ENCODE measurements around the gene ABCA7.
"Not testable (repeated sequence)": the region's sequence is repeated elsewhere in the genome, so short reads cannot be mapped to it uniquely, and the experiment has no call there.

ABCA7 gene

DNA sequence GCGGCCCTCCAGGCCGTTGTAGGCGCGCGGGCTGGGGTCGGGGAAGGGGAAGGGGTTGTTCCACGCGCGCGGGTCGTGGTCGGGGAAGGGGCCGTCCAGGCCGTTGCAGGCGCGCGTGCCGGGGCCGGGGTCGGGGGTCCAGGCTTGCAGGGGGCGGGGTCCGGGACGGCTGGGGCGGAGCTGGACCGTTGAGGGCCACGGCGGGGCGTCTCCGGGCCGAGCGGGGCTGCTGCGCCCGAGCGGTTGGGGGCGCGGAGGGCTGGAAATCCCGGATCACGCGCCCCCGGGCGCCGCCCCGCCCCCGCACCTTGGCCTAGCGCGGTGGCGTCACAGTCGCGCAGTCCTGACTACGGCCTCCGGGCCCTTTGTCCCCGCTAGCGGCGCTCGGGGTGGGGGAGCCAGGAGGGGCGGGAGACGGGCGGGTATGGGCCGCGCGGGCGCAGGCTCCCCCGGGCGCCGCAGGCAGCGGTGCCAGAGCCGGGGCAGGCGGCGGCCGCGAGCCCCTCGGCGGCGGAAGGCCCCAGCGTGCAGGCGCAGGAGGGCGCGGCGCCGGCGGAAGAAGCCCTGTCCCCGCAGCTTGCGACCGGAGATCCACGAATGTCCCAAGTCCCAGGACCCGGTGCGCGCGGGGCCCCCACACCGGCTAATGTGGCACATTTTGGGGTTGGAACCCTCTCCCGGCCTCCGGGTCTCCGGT is 64.6 kb downstream of the ABCA7 start:
- peak in 1 of 3 donors; percentile 65 for DNase-seq (ENCODE audit: low read depth in 3 of 3, low spot score in 1 of 3)

DNA sequence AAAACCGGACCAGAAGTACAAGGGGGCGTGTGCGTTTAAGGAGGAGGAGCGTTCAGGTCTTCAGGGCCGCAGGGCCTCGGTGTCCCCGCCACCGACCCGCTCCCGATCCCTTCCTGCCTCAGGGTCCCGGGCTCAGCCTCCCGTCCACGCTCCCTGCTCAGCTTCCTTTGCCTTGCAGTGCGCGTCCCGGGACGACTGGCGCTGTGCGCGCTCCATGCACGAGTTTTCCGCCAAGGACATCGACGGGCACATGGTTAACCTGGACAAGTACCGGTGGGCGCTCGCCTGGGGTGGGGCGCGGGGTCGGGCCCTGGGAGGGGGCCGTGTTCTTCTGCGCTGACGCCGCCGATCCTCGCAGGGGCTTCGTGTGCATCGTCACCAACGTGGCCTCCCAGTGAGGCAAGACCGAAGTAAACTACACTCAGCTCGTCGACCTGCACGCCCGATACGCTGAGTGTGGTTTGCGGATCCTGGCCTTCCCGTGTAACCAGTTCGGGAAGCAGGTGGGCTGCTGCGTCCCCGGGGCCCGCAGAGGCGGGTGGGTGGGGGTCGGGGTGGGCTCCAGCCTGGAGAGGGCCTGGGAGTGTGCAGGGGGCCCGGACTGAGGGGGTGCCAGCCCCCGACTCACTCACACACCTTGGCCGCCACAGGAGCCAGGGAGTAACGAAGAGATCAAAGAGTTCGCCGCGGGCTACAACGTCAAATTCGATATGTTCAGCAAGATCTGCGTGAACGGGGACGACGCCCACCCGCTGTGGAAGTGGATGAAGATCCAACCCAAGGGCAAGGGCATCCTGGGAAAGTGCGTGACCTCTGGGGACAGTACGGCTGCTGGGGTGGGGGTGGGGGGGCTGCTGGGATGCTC is 65.3 kb downstream of the ABCA7 start:
- no peak for DNase-seq (ENCODE audit: low read depth in 3 of 3, low spot score in 1 of 3)

DNA sequence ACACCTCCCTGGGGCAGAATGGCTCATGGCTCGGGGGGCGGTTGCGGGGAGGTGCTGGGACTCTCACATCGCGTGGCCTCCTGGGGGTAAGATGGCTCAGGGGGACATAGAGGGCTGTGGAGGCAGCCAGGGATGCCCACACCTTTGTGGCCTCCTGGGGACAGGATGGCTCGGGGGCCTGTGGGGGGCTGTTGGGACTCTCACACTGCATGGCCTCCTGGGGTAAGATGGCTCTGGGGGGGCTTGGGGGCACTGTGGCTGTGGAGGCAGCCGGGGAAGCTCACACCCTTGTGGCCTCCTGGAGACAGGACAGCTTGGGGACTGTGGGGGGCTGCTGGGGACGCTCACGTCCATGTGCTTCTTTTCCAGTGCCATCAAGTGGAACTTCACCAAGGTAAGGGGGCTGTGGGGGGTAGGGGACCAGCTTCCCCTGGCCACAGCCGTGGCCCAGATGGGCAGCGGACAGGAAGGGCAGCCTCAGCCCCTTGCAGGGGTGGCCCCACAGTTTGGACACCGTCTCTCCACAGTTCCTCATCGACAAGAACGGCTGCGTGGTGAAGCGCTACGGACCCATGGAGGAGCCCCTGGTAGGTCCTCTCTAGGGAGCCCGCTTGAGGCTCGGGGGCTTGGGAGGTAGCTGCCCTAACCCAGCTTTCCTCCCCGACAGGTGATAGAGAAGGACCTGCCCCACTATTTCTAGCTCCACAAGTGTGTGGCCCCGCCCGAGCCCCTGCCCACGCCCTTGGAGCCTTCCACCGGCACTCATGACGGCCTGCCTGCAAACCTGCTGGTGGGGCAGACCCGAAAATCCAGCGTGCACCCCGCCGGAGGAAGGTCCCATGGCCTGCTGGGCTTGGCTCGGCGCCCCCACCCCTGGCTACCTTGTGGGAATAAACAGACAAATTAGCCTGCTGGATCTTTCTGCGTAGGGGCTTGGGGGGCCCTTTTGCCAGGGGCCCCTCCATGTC is 66.2 kb downstream of the ABCA7 start:
- no peak for DNase-seq (ENCODE audit: low read depth in 3 of 3, low spot score in 1 of 3)

DNA sequence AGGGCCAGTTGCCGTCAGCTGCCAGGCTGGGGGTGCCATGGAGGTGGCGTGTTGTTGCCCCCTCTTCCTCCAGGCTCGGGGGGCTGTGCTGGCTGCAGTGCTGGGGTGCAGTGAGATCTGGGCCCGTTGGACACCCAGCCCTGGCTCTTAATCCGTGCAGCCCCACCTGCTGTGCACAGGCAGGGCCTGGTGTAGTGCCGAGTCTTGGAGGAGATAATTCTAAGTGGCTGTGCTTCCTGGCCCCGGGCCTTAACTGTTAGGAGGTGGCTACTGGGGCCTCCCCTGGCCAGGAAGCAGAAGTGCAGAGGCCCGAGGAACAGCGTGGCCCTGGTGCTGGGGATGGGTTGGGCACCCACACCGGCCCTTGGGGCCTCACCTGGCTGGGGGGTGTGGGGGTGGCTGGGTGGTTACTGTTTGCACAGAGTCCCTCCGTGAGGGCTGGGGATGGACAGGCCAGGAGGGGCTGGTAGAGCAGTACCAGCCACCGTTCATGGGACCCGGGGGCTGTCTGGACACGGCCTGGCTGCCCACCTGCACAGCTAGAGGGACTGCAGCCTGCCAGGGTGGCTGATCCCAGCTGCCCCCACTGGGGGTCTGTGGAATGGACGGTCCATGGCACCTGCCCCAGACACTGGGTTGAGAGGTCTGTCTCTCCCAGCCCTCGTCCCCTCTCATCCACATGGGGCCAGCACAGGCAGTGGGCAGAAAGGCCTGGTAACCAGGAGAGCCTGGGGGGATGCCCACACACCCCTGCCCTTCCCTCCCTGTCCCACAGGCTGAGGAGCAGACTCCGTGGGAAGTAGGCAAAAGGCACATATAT is 67.1 kb downstream of the ABCA7 start:
- DNase-seq (ENCODE audit: low read depth in 3 of 3, low spot score in 1 of 3): no peak

DNA sequence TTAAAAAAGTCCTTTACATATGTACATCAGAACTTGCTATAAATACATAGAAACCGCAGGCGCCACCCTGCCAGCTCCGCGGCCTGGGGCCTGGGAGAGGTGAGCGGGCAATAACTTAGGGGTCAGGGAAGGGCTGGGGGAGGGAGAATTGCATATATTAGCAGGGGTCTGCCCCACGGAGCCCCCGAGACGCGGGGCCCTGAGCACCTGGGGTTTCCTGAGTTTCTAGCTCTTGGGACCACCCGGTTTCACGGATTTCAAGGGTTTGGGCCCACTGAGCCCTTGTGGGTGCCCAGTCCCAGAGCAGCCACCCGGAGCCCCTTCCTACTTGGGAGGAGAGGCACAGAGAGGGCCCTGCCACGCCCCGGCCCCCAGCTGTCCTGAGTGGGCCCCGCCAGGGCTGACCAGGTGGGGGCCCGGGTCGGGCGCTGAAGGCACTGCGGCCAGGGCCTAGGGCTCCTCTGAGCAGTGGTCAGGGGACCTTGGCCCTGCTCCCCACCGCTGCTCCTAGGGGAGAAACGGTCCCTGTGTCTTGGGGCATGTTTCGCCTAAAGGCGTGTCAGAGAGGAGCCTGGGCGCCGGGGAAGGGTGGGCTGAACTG is 67.9 kb downstream of the ABCA7 start:
- DNase-seq (ENCODE audit: low read depth in 3 of 3, low spot score in 1 of 3): no peak

DNA sequence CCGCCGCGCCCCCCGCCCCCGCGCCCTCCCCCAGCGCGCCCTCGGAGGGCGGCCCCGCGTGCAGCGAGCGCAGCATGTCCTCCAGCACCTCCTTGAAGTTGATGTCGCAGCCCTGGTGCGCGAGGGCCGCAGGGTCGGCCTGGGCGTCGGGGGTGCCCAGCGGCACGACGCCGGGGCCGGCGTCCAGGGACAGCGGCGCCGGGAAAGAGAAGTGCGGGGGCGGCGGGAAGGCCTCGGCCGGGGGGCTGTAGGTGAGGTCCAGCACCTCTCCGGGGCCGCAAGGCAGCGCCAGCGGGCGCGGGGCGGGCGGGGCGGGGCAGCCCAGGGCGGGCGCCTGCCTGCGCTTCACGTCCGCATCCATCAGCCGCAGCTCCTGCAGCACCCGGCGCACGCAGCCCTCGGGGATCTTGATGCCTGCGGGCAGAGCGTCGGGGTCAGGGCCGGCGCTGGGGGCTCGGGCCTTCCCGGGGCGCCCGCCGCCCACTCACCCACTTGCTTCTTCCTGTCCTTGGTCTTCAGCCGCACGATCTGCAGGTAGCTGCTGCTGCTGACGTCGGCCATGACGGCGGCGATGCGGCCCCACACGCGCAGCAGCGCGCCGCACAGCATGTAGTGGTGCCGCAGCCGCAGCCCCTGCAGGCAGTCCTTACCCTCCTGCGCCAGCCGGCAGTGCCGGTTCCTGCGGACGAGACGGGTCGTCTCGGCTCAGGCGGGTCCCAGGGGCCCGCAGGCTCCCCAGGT is 68.6 kb downstream of the ABCA7 start:
- DNase-seq (ENCODE audit: low read depth in 3 of 3, low spot score in 1 of 3): no peak

DNA sequence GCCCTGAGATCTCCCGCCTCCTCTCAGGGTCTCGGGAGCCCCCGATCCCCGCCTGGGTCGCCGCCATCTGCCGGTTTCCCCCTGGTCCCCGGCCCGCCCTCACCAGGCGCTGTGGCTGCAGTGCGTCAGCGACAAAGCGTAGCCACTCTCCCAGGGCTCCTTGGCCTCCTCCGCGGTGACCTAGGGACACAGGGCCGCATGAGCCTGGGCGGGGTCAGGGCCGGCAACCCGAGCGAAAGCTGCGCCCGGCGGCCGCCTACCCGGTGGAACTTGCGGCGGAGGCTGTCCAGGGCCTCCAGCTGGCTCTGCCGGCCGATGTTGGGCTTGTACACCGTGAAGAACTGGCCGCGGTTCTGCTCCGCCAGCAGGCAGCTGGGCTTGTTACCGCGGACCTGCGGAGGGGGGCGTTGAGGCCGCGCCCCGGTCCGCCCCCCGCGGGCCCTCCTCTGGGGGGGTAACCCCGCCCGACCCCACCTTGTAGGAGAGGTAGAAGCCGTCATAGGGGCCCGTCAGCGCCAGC is 69.2 kb downstream of the ABCA7 start:
- no peak for DNase-seq (ENCODE audit: low read depth in 3 of 3, low spot score in 1 of 3)

DNA sequence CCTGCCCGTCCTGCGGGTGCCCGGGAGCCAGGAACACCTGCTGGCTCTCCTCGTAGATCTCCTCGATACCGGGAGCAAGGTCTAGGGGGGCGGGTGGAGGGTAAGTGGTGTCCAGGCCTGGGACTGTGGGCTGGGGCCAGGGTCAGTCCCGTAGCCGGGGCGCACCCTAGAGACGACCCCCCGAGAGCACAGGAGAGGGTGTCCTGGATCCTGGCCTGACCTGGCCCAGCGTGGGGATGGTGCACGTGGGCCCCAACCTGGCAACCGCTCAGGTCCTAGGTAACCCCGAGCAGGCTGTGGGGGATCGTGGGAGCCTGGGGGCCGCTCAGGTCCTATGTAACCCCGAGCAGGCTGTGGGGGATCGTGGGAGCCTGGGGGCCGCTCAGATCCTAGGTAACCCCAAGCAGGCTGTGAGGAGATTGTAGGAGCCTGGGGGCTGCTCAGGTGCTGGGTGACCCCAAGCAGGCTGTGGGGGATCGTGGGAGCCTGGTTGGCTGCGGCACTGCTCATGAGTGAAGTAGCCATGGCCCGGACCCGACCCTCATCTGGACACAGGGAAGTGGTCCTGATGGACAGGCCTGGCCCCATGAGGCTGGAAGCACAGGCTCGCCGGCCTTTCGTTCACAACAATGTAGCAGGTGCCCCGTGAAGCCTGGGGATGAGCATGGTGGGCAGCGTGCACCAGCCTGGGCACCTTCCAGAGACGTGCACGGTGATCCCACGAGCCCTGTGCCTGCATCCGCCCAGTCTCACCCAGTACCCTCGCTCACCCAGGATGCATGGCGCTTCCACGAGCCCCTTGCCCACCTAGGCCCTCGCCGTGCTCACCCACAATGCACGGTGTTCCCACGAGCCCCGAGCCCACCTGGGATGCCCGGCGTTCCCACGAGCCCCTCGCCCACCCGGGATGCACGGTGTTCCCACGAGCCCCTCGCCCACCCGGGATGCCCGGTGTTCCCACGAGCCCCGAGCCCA is 70.1 kb downstream of the ABCA7 start:
- DNase-seq (ENCODE audit: low read depth in 3 of 3, low spot score in 1 of 3): no peak

DNA sequence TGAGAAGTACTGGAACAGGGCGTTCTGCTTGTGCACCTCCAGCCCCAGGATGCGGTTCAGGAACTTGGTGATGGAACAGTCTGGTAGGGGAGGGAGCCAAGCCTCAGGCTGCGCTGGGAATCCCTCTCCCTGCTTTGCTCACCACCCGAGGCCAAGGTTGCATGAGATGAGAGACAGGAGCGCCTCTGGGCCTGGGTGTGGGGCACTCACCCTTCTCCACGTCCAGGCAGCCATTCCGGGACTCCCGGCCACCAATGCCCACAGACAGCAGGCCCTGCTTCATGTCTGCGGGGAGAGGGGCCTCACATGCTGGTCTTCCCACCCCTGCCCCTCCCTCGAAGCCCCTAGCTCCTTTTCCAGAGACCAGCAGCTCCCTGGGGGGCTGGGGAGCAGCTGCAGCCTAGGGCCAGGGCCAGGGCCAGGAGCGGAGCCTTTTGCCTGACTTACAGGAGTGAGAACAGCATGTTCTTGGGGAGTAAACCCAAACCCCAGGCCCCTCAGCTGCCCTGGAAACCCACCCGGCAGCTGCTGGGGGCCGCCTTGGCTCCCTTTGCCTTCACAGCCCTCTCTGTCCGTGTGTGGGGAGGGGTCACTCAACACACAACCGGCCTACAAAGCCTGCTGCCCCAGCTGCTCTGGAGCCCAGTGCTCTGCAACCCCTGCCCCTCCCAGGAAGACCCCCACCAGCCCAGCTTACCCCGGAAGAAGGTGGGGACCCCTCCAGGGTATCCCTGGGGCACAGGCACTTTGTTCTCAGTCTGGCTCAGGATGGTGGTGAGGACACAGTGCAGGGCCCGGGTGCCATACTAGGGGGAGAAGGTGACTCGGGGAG is 71.1 kb downstream of the ABCA7 start:
- DNase-seq (ENCODE audit: low read depth in 3 of 3, low spot score in 1 of 3): no peak

DNA sequence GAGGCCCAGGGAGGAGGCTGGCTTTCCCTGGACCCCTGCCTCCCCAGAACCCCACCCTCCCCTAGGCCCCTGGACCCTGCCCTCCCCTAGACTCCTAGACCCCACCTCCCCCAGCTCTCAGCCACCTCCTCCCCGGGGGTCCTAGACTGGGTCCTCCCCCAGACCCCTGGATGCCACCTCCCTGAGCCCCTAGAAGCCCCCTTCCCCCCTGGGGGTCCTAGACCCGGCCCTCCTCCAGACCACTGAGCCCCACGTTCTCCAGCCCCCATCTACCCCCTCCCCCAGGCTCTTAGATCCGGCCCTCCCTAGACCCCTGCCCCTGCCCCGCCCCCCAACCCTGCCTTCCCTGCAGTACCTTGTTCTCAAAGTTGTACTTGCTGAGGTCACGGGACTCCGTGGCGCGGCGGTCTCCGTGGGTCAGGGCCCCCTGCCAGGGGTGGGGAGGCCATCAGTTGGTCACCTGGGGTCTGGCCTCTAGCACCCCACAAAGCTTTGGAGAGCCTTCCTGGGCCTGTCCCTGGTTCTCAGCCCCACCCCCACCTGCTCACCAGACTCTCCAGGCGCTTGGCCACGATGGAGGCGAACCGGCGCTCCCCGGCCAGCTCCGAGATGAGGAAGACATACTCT is 71.8 kb downstream of the ABCA7 start:
- DNase-seq (ENCODE audit: low read depth in 3 of 3, low spot score in 1 of 3): no peak

DNA sequence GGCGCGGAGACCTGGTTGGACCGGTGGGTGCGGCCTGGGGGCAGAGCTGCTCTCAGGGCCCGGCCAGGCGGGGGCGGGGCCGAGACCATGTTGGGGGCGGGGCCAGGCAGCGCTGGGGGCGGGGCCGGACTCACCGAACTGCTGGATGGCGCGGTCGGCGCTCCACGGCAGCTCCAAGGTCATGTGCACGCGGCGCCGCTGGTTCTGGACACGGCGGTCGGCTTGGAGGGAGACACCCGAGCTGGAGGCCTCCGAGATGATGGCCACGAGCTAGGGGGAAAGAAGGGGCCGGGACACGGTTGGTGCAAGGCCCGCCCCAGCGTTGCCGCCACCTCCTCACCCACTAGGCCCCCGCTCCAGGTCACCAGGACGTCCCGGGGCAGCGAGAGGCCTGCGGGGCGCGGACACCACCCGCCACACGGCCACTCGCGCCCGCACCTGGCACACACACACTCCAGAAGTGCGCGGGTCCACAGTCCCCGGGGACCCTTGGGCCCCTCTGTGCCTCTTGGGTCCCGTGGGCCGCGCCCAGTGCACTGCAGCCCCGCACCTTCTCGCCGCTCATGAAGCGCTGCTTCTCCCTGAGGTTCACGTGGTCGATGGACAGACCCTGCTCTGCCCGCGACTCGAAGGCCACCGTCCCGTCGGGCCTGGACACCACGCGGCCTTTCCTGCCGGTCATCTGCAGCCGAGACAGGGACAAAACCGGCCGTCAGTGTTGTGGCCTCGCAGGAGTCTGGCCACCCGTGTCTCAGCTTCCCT is 72.5 kb downstream of the ABCA7 start:
- no peak for DNase-seq (ENCODE audit: low read depth in 3 of 3, low spot score in 1 of 3)

DNA sequence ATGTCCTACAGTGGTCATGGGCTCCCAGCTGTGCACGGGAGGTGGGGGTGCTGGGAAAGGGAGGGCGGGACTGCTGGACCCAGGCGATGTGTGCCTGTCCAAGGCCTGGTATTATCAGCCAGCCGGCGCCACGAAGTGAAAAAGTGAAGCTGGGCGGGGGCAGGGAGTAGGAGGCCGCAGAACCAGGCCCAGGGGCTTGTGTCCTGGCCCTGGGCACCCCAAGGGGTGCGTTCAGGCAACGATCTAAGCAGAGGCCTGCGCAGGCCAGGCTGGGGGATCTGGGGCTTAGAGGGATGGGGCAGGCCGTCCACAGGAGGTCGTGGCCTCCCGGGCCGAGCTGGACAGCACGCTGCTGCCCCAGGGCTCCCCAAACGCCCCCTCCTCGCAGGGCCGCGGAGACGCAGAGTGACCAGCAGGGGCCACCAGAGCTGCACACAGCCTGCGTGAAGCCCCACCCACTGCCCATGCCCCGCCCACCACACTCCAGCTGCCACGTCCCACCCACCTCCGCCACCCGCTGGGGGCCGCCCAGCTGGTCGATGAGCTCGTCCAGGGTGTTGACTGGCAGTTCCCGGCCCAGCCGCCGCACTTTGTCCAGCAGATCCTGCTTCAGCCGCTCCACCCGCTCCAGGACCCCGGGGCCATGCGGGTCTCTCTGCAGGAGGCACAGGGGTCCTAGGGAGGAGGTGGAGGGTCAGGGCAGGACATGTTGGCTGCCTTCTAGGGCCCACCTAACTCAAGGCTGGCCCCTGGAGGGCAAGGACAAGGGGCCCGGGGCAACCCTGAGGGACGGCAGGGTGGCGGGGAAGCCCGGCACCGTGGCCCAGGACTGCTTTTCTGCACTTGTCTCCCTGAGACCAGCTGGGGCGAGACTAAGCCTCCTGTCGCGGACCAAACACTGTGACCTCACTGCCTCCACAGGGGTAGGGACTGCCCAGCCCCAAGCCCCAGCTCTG is 73.4 kb downstream of the ABCA7 start:
- peak; percentile 49 to 74 (median 52) for DNase-seq (ENCODE audit: low read depth in 3 of 3, low spot score in 1 of 3)

DNA sequence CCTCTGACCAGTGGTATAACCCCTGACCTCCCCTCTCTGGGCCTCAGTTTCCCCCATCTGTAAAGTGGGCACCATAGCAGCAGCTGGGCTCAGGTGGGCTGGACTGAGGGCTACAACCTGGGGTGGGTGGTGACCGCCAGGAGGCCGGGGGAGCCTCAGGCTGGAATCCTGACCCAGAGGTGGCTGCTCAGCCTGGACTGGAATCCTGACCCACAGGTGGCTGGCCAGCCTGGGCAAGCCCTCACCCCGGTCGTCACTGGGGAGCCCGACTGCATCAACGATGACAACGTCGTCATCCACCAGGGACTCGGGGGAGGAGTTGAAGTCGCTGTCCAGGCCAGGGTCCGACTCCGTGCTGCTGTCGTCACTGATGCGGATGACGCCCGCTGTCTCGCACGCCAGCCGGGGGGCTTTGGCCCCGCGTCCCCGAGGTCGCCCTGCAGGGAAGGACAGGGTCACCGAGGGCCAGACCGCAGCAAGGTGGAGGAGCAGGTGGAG is 74.1 kb downstream of the ABCA7 start:
- DNase-seq (ENCODE audit: low read depth in 3 of 3, low spot score in 1 of 3): no peak

DNA sequence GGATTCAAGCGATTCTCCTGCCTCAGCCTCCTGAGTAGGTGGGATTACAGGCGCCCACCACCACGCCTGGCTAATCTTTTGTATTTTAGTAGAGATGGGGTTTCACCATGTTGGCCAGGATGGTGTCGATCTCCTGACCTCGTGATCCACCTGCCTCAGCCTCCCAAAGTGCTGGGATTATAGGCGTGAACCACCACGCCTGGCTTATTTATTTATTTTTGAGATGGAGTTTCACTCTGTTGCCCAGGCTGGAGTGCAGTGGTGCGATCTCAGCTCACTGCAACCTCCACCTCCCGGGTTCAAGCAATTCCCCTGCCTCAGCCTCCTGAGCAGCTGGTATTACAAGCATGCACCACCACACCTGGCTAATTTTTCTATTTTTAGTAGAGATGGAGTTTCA is 74.8 kb downstream of the ABCA7 start:
- DNase-seq (ENCODE audit: low read depth in 3 of 3, low spot score in 1 of 3): not testable (repeated sequence)
